Measurements from ENCODE around the gene SRRT. TPM values are rescaled to one million over a fixed set of nuclear protein-coding genes. Genes with fewer than 3 reads are reported as not detected.

Gene SRRT
- total and polyA plus RNA-seq, 2 donors (not counting 1 experiment from before 2014, with no cell fraction given), result 198 to 209 TPM

DNA sequence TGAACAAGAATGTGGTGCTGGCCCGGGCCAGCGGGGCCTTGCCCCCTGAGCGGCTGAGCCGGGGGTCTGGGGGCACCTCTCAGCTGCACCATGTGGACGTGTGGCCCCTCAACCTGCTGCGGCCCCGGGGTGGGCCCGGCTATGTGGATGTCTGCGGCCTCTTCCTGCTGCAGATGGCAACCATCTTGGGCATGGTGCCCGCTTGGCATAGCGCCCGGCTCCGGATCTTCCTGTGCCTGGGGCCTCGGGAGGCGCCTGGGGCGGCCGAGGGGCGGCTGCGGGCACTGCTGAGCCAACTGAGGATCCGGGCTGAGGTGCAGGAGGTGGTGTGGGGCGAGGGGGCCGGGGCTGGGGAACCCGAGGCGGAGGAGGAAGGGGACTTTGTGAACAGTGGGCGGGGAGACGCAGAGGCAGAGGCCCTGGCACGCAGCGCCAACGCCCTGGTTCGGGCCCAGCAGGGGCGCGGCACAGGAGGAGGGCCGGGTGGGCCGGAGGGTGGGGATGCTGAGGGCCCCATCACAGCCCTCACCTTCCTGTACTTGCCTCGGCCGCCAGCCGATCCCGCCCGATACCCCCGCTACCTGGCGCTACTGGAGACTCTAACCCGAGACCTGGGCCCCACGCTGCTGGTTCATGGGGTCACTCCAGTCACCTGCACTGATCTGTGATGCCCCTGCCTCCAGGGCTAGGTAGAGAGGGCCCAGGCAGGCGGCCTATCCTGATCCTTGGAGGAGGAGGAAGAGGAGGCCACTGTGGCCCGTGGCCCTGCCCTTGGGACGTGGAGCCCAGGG lies 8.8 kb upstream of the SRRT start:
- H3K36me3 ChIP-seq (replicated peaks in 1 of 2; ENCODE audit: control extremely low read depth in 1 of 2, control insufficient read depth in 1 of 2, extremely low read depth in 1 of 2, insufficient read depth in 2 of 2, low read length in 1 of 2), result peaks cover 0 to 29% of the 10 kb centered on the region in 2 experiments
- H2AFZ ChIP-seq (ENCODE audit: insufficient read depth, low read depth, low read length, poor library complexity, severe bottlenecking), result peak overlapping the region; percentile 74
- no peaks in the 10 kb centered on the region for H3K27me3 ChIP-seq (replicated peaks in 1 of 4; ENCODE audit: control extremely low read depth in 1 of 4, control insufficient read depth in 3 of 4, insufficient read depth in 4 of 4, low read length in 3 of 4)
- no peaks in the 10 kb centered on the region for H3K9me3 Mint-ChIP-seq (ENCODE audit: insufficient read depth)
- ATAC-seq (ENCODE audit: low read depth) (peak; percentile 53), DNase-seq (peak; percentile 28)
- peak overlapping the region; percentile 81 for H3K9ac ChIP-seq (ENCODE audit: low read length)
- intact Hi-C loops (cut with micrococcal nuclease), result no loop called here
- H3K79me2 ChIP-seq (ENCODE audit: control insufficient read depth, insufficient read depth, low read length), result peaks cover 5% of the 10 kb centered on the region
- H3K4me3 Mint-ChIP-seq, result peak overlapping the region; percentile 89
- 20% methylated on average over 42 of the region's 46 CpGs for WGBS (ENCODE audit: insufficient coverage)
- no peak for TF ChIP-seq EZH2 (IDR thresholded peaks at IDR 0.05; ENCODE audit: borderline replicate concordance, insufficient read depth, low read depth, low read length, poor library complexity, severe bottlenecking)
- ChIA-PET CTCF (interaction anchor here (0.7 kb wide), 1 partner anchor 13 kb away, joined by 4 read pairs; the partner anchor contains the start of gene SLC12A9), POLR2A (interaction anchor here (0.9 kb wide), 1 partner anchor 23 kb away, joined by 3 read pairs; the partner anchor contains the start of gene UFSP1)
- H4K20me1 ChIP-seq (ENCODE audit: control insufficient read depth, insufficient read depth, low read length, poor library complexity, severe bottlenecking), result no peaks in the 10 kb centered on the region
- no peaks in the 10 kb centered on the region for H3K27me3 Mint-ChIP-seq
- H3K4me3 ChIP-seq (ENCODE audit: control extremely low read depth in 1 of 5, extremely low read depth in 1 of 5, insufficient read depth in 1 of 5, low read depth in 2 of 5, low read length in 4 of 5), result peak overlapping the region in 4 of 5 experiments; percentile 47 to 75 (median 58)
- peaks cover 21 to 28% of the 10 kb centered on the region in 2 donors for H3K4me1 ChIP-seq (ENCODE audit: control insufficient read depth in 2 of 2, insufficient read depth in 2 of 2, low read length in 2 of 2)
- peak overlapping the region; percentile 96 for H3K4me2 ChIP-seq (replicated peaks; ENCODE audit: low read depth, low read length, poor library complexity, severe bottlenecking)
- peak overlapping the region; percentile 56 to 75 for H3K27ac ChIP-seq (ENCODE audit: low read length in 2 of 2)
- peaks cover 24% of the 10 kb centered on the region for H3K4me1 Mint-ChIP-seq
- H3K27ac Mint-ChIP-seq, result peak overlapping the region; percentile 56
- peaks cover 0 to 4% (median 0%) of the 10 kb centered on the region in 3 donors for H3K9me3 ChIP-seq (ENCODE audit: control extremely low read depth in 1 of 3, control insufficient read depth in 2 of 3, insufficient read depth in 1 of 3, low read length in 2 of 3)

DNA sequence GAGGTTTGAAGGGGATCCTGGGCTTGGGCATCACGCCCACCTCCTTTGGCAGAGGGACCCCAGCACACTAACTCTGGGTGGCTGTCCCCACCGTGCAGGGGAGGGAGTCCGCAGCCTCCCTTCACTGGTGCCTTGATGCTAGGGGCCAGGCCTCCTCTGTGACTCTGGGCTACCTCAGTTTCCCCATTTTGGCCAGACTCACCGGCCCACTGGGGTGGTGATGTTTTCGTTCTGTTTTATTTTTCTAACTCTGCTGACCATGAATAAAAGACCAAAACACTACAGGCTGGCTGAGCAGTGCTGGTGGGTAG lies 8.2 kb upstream of the SRRT start:
- TF ChIP-seq, protein P1, sequence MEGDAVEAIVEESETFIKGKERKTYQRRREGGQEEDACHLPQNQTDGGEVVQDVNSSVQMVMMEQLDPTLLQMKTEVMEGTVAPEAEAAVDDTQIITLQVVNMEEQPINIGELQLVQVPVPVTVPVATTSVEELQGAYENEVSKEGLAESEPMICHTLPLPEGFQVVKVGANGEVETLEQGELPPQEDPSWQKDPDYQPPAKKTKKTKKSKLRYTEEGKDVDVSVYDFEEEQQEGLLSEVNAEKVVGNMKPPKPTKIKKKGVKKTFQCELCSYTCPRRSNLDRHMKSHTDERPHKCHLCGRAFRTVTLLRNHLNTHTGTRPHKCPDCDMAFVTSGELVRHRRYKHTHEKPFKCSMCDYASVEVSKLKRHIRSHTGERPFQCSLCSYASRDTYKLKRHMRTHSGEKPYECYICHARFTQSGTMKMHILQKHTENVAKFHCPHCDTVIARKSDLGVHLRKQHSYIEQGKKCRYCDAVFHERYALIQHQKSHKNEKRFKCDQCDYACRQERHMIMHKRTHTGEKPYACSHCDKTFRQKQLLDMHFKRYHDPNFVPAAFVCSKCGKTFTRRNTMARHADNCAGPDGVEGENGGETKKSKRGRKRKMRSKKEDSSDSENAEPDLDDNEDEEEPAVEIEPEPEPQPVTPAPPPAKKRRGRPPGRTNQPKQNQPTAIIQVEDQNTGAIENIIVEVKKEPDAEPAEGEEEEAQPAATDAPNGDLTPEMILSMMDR (IDR thresholded peaks at IDR 0.05), result no peak
- no peak for TF ChIP-seq EZH2 (IDR thresholded peaks at IDR 0.05; ENCODE audit: borderline replicate concordance, insufficient read depth, low read depth, low read length, poor library complexity, severe bottlenecking)
- H3K4me3 Mint-ChIP-seq, result peak overlapping the region; percentile 89
- peak overlapping the region; percentile 56 to 75 for H3K27ac ChIP-seq (ENCODE audit: low read length in 2 of 2)
- WGBS (ENCODE audit: insufficient coverage), result 79% methylated on average over 3 of the region's 5 CpGs
- H3K4me1 Mint-ChIP-seq, result peaks cover 24% of the 10 kb centered on the region
- no peaks in the 10 kb centered on the region for H4K20me1 ChIP-seq (ENCODE audit: control insufficient read depth, insufficient read depth, low read length, poor library complexity, severe bottlenecking)
- intact Hi-C loops (cut with micrococcal nuclease), result no loop called here
- no peaks in the 10 kb centered on the region for H3K9me3 Mint-ChIP-seq (ENCODE audit: insufficient read depth)
- peak overlapping the region; percentile 74 for H2AFZ ChIP-seq (ENCODE audit: insufficient read depth, low read depth, low read length, poor library complexity, severe bottlenecking)
- ChIA-PET CTCF (interaction anchor here (0.7 kb wide), 1 partner anchor 14 kb away, joined by 4 read pairs; the partner anchor contains the start of gene SLC12A9), POLR2A (interaction anchor here (0.9 to 1.3 kb wide), 2 partner anchors 14 to 23 kb away, joined by 3 to 6 read pairs; partner anchors contain the start of genes SLC12A9 and UFSP1)
- no peaks in the 10 kb centered on the region for H3K27me3 ChIP-seq (replicated peaks in 1 of 4; ENCODE audit: control extremely low read depth in 1 of 4, control insufficient read depth in 3 of 4, insufficient read depth in 4 of 4, low read length in 3 of 4)
- H3K4me2 ChIP-seq (replicated peaks; ENCODE audit: low read depth, low read length, poor library complexity, severe bottlenecking), result peak overlapping the region; percentile 96
- H3K4me1 ChIP-seq (ENCODE audit: control insufficient read depth in 2 of 2, insufficient read depth in 2 of 2, low read length in 2 of 2), result peaks cover 21 to 28% of the 10 kb centered on the region in 2 donors
- H3K9ac ChIP-seq (ENCODE audit: low read length), result peak overlapping the region; percentile 81
- H3K79me2 ChIP-seq (ENCODE audit: control insufficient read depth, insufficient read depth, low read length), result peaks cover 5% of the 10 kb centered on the region
- DNase-seq (no peak), ATAC-seq (ENCODE audit: low read depth) (no peak)
- H3K27me3 Mint-ChIP-seq, result no peaks in the 10 kb centered on the region
- H3K27ac Mint-ChIP-seq, result peak overlapping the region; percentile 84
- peaks cover 0 to 4% (median 0%) of the 10 kb centered on the region in 3 donors for H3K9me3 ChIP-seq (ENCODE audit: control extremely low read depth in 1 of 3, control insufficient read depth in 2 of 3, insufficient read depth in 1 of 3, low read length in 2 of 3)
- H3K36me3 ChIP-seq (replicated peaks in 1 of 2; ENCODE audit: control extremely low read depth in 1 of 2, control insufficient read depth in 1 of 2, extremely low read depth in 1 of 2, insufficient read depth in 2 of 2, low read length in 1 of 2), result peaks cover 0 to 24% of the 10 kb centered on the region in 2 experiments
- peak overlapping the region in 4 of 5 experiments; percentile 47 to 75 (median 58) for H3K4me3 ChIP-seq (ENCODE audit: control extremely low read depth in 1 of 5, extremely low read depth in 1 of 5, insufficient read depth in 1 of 5, low read depth in 2 of 5, low read length in 4 of 5)
